ENCODE data around the gene GPR149.

GRCh38 chr3:154464440-154465190 is 34.6 kb upstream of the GPR149 start:
- TF ChIP-seq CTCF (IDR thresholded peaks at IDR 0.05; ENCODE audit: low read depth, low read length) (no peak), POLR2A (IDR thresholded peaks at IDR 0.05; ENCODE audit: extremely low read depth, insufficient read length) (no peak), MYC (IDR thresholded peaks at IDR 0.05; ENCODE audit: low read depth, low read length) (no peak), MAX (IDR thresholded peaks at IDR 0.05; ENCODE audit: low read depth, low read length) (no peak)
